ENCODE results near the gene ARHGAP22. TPM values are rescaled to one million over a fixed set of nuclear protein-coding genes. Genes with fewer than 3 reads are reported as not detected.

ARHGAP22 gene
- total RNA-seq, 1 donor from 2014 or later, result 0.82 TPM

- Mint-ChIP-seq H3K27me3 (no peaks in the 10 kb centered on the region), H3K27ac (peak overlapping the region; percentile 93), H3K4me3 (peak overlapping the region; percentile 61), H3K4me1 (peaks cover 91% of the 10 kb centered on the region), H3K9me3 (peaks cover 2% of the 10 kb centered on the region), H3K36me3 (ENCODE audit: low read depth) (no peaks in the 10 kb centered on the region)
- intact Hi-C loops (cut with micrococcal nuclease), result loop anchor here (1.0 to 10.0 kb wide), 3 partner anchors 23 to 620 kb away; no protein-coding TSS in a partner anchor
- ATAC-seq (ENCODE audit: low read depth) (no peak), DNase-seq (no peak)
- CTCF ChIA-PET, result interaction anchor here (1.1 to 4.8 kb wide), 5 partner anchors 23 to 83 kb away, joined by 3 to 33 read pairs (median 7); no protein-coding TSS in a partner anchor
- TF ChIP-seq, protein P1, sequence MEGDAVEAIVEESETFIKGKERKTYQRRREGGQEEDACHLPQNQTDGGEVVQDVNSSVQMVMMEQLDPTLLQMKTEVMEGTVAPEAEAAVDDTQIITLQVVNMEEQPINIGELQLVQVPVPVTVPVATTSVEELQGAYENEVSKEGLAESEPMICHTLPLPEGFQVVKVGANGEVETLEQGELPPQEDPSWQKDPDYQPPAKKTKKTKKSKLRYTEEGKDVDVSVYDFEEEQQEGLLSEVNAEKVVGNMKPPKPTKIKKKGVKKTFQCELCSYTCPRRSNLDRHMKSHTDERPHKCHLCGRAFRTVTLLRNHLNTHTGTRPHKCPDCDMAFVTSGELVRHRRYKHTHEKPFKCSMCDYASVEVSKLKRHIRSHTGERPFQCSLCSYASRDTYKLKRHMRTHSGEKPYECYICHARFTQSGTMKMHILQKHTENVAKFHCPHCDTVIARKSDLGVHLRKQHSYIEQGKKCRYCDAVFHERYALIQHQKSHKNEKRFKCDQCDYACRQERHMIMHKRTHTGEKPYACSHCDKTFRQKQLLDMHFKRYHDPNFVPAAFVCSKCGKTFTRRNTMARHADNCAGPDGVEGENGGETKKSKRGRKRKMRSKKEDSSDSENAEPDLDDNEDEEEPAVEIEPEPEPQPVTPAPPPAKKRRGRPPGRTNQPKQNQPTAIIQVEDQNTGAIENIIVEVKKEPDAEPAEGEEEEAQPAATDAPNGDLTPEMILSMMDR (IDR thresholded peaks at IDR 0.05), result no peak
- POLR2A ChIA-PET, result interaction anchor here (0.6 to 1.4 kb wide), 4 partner anchors 50 to 110 kb away, joined by 3 to 7 read pairs (median 4); partner anchors contain the start of gene WDFY4
These were observed 30.0 kb downstream of the ARHGAP22 start for GRCh38 chr10:48574817-48575380.

GRCh38 chr10:48574322-48574796 is 30.5 kb downstream of the ARHGAP22 start:
- Mint-ChIP-seq H3K9me3 (peaks cover 2% of the 10 kb centered on the region), H3K27me3 (no peaks in the 10 kb centered on the region), H3K36me3 (ENCODE audit: low read depth) (no peaks in the 10 kb centered on the region), H3K4me3 (peak overlapping the region; percentile 61), H3K4me1 (peaks cover 85% of the 10 kb centered on the region), H3K27ac (peak overlapping the region; percentile 93)
- ATAC-seq (ENCODE audit: low read depth), result peak; percentile 48
- no peak for DNase-seq
- intact Hi-C loops (cut with micrococcal nuclease), result loop anchor here (1.0 to 10.0 kb wide), 3 partner anchors 22 to 620 kb away; no protein-coding TSS in a partner anchor
- TF ChIP-seq, protein P1 (IDR thresholded peaks at IDR 0.05), result no peak
- ChIA-PET POLR2A (interaction anchor here (0.6 to 1.6 kb wide), 5 partner anchors 31 to 110 kb away, joined by 3 to 7 read pairs (median 4); partner anchors contain the start of genes ARHGAP22 and WDFY4), CTCF (interaction anchor here (1.1 to 4.8 kb wide), 5 partner anchors 22 to 84 kb away, joined by 3 to 33 read pairs (median 7); no protein-coding TSS in a partner anchor)

GRCh38 chr10:48573045-48573444 is 31.8 kb downstream of the ARHGAP22 start:
- H3K4me3 Mint-ChIP-seq, result no peak overlapping the region
- H3K9me3 Mint-ChIP-seq, result peaks cover 2% of the 10 kb centered on the region
- H3K4me1 Mint-ChIP-seq, result peaks cover 72% of the 10 kb centered on the region
- DNase-seq, result no peak
- TF ChIP-seq, protein P1 (IDR thresholded peaks at IDR 0.05), result no peak
- H3K27ac Mint-ChIP-seq, result peak overlapping the region; percentile 93
- intact Hi-C loops (cut with micrococcal nuclease), result loop anchor here (10.0 kb wide), 1 partner anchor 622 kb away; no protein-coding TSS in a partner anchor
- POLR2A ChIA-PET, result interaction anchor here (1.6 kb wide), 1 partner anchor 32 kb away, joined by 4 read pairs; the partner anchor contains the start of gene ARHGAP22
- no peaks in the 10 kb centered on the region for H3K27me3 Mint-ChIP-seq
- H3K36me3 Mint-ChIP-seq (ENCODE audit: low read depth), result no peaks in the 10 kb centered on the region
- CTCF ChIA-PET, result interaction anchor here (1.9 to 4.8 kb wide), 3 partner anchors 34 to 85 kb away, joined by 7 to 33 read pairs (median 13); no protein-coding TSS in a partner anchor
- no peak for ATAC-seq (ENCODE audit: low read depth)

- POLR2A ChIA-PET, result no interaction called here
- Mint-ChIP-seq H3K4me1 (peaks cover 67% of the 10 kb centered on the region), H3K27ac (peak overlapping the region; percentile 93), H3K9me3 (peaks cover 2% of the 10 kb centered on the region), H3K27me3 (no peaks in the 10 kb centered on the region), H3K4me3 (no peak overlapping the region), H3K36me3 (ENCODE audit: low read depth) (no peaks in the 10 kb centered on the region)
- CTCF ChIA-PET, result interaction anchor here (4.8 kb wide), 1 partner anchor 84 kb away, joined by 33 read pairs; no protein-coding TSS in a partner anchor
- TF ChIP-seq, protein P1 (IDR thresholded peaks at IDR 0.05), result no peak
- ATAC-seq (ENCODE audit: low read depth) (no peak), DNase-seq (no peak)
- intact Hi-C loops (cut with micrococcal nuclease), result loop anchor here (10.0 kb wide), 1 partner anchor 622 kb away; no protein-coding TSS in a partner anchor
These were observed 32.5 kb downstream of the ARHGAP22 start for GRCh38 chr10:48572414-48572813.

- intact Hi-C loops (cut with micrococcal nuclease), result no loop called here
- H3K36me3 Mint-ChIP-seq (ENCODE audit: low read depth), result no peaks in the 10 kb centered on the region
These were observed 36.3 kb downstream of the ARHGAP22 start for GRCh38 chr10:48568546-48568945.

More at GRCh38 chr10:48568546-48568945, 36.3 kb downstream of the ARHGAP22 start:
- Mint-ChIP-seq H3K4me3 (no peak overlapping the region), H3K4me1 (peaks cover 29% of the 10 kb centered on the region), H3K27ac (no peak overlapping the region), H3K9me3 (no peaks in the 10 kb centered on the region), H3K27me3 (no peaks in the 10 kb centered on the region)
- ATAC-seq (ENCODE audit: low read depth) (no peak), DNase-seq (no peak)
- CTCF ChIA-PET, result interaction anchor here (2.2 kb wide), 1 partner anchor 88 kb away, joined by 7 read pairs; no protein-coding TSS in a partner anchor
- TF ChIP-seq, protein P1 (IDR thresholded peaks at IDR 0.05), result no peak
- POLR2A ChIA-PET, result no interaction called here

All from activated B cell treated with CpG ODN at 0.5 μM for 24 hours (primary cell).